KOPT-K1 (cell line): ENCODE data around the gene ATF7IP2.
"Not testable (repeated sequence)": the region's sequence is repeated elsewhere in the genome, so short reads cannot be mapped to it uniquely, and the experiment has no call there.

Experiments used
- H3K27ac ChIP-seq: fragments of 200-600 bp; sonication (generic); 2 replicates; pipeline ENCODE4 v1.5.1; 2016; ENCODE audit warnings: antibody characterized with exemption, mild to moderate bottlenecking, low read depth, low read length; ENCODE audit not compliant: poor library complexity, severe bottlenecking
- H3K36me3 ChIP-seq: fragments of 200-600 bp; sonication (generic); 2 replicates; pipeline ENCODE4 v1.5.1; 2017; ENCODE audit warnings: antibody characterized with exemption, mild to moderate bottlenecking, low read length, moderate library complexity; ENCODE audit not compliant: insufficient read depth
- H3K9me3 ChIP-seq: fragments of 200-600 bp; sonication (generic); 2 replicates; pipeline ENCODE4 v1.5.1; 2017; ENCODE audit warnings: antibody characterized with exemption, low read length, mild to moderate bottlenecking; ENCODE audit not compliant: insufficient read depth, poor library complexity, severe bottlenecking

The ATF7IP2 gene, protein sequence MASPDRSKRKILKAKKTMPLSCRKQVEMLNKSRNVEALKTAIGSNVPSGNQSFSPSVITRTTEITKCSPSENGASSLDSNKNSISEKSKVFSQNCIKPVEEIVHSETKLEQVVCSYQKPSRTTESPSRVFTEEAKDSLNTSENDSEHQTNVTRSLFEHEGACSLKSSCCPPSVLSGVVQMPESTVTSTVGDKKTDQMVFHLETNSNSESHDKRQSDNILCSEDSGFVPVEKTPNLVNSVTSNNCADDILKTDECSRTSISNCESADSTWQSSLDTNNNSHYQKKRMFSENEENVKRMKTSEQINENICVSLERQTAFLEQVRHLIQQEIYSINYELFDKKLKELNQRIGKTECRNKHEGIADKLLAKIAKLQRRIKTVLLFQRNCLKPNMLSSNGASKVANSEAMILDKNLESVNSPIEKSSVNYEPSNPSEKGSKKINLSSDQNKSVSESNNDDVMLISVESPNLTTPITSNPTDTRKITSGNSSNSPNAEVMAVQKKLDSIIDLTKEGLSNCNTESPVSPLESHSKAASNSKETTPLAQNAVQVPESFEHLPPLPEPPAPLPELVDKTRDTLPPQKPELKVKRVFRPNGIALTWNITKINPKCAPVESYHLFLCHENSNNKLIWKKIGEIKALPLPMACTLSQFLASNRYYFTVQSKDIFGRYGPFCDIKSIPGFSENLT

DNA sequence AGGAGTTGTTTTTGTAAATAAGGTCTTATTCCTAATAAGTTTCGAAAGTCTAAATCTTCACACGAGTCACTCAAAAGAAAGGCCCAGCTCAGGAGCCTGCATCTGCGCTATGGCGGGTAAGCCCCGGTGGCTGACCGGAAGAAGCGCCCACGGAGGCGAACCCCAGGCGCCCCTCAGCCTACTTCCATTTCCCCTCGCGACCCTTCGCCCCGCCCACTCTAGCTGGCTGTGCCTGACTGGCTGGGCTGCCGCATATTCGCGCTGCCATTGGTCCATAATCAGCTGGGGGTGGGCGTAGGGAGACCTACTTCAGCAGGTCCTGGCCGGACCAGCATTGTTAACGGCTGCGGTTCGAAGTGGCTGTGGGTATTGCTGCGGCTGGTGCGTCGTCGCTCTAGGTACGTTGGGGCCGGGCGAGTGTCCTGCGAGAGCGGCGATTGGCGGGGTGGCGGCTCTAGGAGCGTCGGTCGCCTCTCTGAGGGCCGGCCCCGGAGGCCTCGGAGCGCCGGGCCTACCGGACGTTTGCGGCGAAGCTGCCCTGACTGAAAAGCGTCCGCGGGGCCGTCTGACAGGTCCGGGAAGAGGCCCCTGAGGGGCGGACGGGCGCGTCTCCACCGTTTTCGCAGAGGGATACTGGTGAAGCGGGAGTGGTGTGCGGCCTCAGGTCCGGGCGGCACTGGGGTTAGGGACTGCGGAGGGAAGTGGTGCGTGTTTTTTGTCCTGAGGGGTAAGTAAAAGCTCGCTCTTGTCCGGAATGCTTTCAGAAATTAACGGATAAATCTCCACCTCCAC lies at the start of gene ATF7IP2:
ATF7IP2 (plus strand) TSS at position 337 of the 792 bp plus-strand sequence. CDS start 44,560 bp downstream, outside the sequence.
- Histone ChIP-seq H3K9me3 (peaks cover 8% of the 10 kb centered on the region), H3K27ac (peak within 1 kb of the TSS; percentile 83), H3K36me3 (peaks cover 12% of the 10 kb centered on the region)

DNA sequence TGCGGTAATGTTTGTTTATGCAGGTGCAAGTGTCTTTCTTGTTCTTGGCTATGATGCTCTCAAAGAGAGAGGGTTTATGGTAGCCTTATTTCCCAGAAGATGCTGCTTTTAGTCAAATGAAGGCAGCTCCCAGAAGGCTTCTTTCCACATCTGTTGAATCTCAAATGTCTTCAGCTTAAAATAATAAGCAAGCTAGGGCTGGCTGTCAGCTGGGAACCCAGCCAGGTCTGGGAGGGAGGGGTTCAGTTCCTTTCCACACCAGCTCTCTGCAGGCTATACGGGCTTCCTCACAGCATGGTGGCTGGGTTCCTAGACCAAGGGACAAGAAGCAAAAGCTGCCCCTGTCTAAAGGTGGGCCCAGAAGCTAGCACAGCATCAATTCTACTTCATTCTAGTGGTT lies 47.4 kb upstream of the ATF7IP2 start:
- Histone ChIP-seq H3K27ac (no peak overlapping the region), H3K9me3 (peaks cover 38% of the 10 kb centered on the region), H3K36me3 (no peaks in the 10 kb centered on the region)

DNA sequence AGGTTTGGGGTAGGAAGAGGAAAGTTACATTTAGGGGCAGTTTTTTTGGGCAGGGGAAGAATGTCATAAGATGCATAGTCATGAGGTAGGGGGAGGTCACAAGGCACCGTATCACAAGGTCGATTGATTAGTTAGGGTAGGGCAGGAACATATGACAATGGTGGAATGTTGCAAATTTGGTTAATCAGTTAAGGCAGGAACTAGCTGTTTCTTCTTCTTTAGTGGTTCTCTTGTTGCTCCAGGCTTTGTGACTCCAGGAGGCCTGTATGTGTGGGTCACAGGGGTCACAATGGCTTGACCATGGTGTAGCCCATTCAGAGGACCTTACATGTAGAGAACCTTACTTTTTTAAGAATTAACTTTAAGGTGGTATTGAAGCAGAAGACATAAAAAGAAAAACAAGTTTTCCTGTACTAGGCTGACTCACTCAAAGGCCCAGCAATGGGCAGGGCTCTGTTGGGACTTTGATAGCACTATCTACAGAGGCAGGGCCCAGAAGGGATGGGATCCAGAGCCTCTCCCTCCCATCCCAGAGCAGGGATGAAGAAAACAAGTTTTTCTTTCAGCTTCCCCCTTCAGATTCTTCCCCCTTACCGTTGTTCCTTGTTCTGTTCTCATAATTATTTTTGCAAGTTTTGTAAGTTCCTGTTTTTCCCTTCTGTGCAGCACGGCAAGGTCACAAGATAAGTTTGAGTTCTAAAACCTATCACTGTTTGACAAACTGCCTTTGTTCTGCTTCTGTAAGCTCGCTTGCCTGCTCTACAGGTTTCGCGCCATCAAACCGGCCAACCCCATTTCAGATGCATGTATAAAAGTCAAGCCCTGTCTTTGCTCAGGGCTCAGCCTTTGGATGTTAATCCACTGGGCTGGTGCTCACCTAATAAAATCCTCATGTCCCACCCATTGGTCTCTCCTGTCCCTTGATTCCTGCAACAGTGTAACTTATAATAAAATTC lies 45.8 kb upstream of the ATF7IP2 start:
- Histone ChIP-seq H3K27ac (no peak overlapping the region), H3K36me3 (no peaks in the 10 kb centered on the region), H3K9me3 (peaks cover 47% of the 10 kb centered on the region)

DNA sequence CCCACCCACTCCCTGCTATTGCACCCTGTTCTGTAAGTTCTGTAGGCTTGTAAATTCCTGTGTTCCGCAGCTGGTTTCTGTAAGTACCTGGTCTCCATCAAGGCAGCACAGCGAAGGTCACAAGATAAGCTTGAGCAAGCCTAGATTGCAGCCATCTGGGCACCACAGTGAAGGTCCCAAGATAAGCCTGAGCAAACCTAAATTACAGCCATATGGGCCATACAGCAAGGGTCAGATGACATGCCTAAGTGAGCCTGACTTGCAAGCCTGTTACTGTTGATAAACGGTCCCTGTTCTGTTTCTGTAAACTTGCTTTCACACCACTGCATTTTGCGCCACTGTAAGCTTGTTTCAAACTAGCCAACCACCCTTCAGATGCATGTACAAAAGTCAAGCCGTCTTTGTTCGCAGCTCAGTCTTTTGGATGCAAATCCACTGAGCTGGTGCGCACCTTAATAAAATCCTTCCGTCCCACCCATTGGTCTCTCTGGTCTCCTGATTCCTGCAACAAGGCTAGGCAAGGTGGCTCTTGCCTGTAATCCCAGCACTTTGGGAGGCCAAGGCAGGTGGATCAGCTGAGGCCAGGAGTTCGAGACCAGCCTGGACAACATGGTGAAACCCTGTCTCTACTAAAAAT lies 42.6 kb upstream of the ATF7IP2 start:
- Histone ChIP-seq H3K9me3 (peaks cover 47% of the 10 kb centered on the region), H3K27ac (no peak overlapping the region), H3K36me3 (no peaks in the 10 kb centered on the region)

DNA sequence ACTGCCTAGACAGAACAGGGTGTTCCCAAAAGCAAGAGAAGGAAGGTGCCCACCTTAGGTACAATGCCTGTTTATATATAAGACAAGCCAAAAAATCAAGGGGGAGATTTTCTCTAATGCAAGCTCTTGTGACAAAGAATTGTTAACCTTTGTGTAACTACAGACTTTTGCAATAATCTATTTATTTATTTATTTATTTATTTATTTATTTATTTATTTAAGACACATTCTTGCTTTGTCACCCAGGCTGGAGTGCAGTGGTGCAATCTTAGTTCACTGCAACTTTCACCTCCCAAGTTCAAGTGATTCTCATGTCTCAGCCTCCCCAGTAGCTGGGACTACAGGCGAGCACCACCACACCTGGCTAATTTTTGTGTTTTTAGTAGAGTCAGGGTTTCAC lies 41.2 kb upstream of the ATF7IP2 start:
- not testable (repeated sequence) for H3K36me3 ChIP-seq, H3K27ac ChIP-seq
- H3K9me3 ChIP-seq = peaks cover 43% of the 10 kb centered on the region

DNA sequence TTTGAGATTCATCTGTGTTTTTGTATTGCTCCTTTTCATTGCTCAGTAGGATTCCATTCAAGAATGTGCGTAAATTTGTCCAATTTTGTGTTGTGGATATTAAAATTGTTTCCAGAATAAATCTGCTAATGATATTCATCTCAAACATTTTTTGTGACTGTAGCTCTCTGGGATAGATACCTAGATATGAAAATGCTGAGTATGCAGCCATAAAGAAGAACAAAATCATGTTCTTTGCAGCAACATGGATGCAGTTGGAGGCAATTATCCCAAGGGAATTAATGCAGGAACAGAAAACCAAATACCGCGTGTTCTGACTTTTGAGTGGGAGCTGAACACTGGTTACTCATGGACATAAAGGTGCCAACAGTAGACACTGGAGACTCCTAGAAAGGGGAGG lies 40.2 kb upstream of the ATF7IP2 start:
- Histone ChIP-seq H3K9me3 (peaks cover 34% of the 10 kb centered on the region), H3K27ac (no peak overlapping the region), H3K36me3 (no peaks in the 10 kb centered on the region)

DNA sequence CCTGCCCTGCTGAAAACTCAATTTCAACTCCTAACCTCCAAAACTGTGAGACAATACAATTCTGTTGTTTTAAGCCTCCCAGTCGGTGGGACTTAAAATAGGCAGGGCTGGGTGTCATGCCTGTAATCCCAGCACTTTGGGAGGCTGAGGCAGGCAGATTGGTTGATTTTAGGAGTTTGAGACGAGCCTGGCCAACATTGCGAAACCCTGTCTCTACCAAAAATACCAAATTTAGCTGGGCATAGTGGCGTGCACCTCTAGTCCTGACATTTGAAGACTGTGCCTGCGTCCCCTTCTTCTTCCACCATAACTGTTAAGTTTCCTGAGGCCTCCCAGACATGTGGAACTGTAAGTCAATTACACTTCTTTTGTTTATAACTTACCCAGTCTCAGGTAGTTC lies 36.0 kb upstream of the ATF7IP2 start:
- Histone ChIP-seq H3K9me3 (no peaks in the 10 kb centered on the region), H3K36me3 (no peaks in the 10 kb centered on the region), H3K27ac (no peak overlapping the region)

DNA sequence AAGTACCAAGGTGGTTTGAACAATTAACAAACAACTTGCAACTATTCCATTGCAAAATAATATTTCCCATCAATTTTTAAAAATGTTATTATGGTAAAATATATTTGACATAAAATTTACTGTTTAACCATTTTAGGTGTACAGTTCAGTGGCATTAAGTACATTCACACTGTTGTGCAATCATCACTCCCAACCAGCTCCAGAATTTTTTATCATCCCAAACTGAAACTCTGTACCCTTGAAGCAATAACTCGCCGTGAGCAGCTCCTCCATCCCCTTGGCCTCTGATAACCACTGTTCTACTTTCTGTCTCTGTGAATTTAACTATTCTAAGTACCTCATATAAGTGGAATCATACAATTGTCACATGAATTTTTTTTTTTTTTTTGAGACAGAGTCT lies 33.6 kb upstream of the ATF7IP2 start:
- H3K27ac ChIP-seq = no peak overlapping the region
- peaks cover 11% of the 10 kb centered on the region for H3K9me3 ChIP-seq

DNA sequence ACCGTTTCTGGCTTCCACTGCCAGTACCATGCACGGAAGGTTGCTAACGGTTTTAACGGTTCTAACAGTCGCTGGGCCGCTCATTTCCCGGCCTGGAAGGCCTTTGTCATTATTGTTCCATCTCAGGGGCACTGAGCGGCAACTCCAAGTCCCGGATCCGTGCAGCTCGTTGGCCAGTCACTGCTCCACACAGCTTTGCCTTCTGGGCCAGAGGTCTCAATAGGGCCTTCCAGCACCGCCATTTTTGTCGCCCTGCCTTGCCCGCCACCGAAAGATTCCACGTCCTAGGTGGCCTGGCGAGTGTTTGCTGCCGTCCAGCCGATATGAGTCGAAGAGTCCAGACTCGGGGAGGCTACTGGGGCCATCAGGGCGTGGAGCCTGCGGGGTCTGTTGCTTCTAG lies 30.3 kb upstream of the ATF7IP2 start:
- peaks cover 11% of the 10 kb centered on the region for H3K9me3 ChIP-seq
- H3K36me3 ChIP-seq = no peaks in the 10 kb centered on the region
- H3K27ac ChIP-seq = no peak overlapping the region

More for the DNA sequence above, 33.6 kb upstream of the ATF7IP2 start:
- no peaks in the 10 kb centered on the region for H3K36me3 ChIP-seq

DNA sequence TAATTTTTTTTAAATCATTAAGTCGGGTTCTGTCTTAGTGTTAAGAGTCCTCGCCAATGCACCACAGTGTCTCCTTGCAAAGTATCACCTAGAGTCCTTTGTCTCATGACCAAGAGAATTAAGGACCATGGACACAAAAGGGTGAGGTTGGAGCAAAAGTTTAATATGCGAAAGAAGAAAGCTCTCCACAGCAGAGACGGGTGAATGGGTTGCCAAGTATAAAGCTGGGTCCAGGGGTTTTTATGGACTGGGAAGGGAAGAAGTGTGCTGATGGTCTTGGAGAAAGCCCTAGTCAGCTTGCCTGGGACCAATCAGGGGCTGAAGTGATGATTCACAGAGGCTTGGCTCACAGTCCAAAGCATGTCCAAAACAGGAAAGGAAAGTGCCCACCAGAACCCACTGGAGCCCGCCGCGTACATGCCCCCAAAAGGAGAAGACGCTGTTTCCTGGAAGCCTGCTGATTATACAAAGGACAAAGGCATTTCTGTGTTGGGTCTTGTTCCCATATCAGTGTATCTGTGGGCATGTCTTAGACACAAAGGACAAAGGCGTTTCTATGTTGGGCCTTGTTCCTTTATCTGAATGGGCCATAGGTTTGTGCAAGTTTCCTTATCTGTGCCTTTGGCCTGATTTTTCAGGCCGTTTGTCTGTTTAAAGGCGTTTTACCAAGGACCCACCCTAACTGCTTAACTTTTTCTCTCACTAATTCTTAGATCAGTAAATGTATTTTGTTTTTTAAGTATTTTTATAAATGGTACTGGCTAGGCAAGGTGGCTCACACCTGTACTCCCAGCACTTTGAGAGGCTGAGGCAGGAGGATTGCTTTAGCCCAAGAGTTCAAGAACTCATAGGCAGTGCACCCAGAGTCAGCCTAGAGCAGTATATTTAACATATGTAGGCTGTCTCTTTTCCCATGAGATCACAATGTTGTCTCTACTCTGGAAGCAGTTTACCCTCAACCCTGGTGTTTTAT lies 28.7 kb upstream of the ATF7IP2 start:
- H3K36me3 ChIP-seq = no peaks in the 10 kb centered on the region
- no peak overlapping the region for H3K27ac ChIP-seq
- H3K9me3 ChIP-seq = peaks cover 11% of the 10 kb centered on the region

DNA sequence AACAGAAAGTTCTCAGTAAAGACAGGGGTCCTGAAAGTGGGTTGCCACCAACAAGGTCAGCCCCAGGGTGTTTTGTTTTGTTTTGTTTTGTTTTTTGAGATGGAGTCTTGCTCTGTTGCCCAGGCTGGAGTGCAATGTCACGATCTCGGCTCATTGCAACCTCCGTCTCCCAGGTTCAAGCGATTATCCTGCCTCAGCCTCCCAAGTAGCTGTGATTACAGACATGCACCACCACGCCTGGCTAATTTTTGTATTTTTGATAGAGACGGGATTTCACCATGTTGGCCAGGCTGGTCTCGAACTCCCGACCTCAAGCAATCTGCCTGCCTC lies 24.1 kb upstream of the ATF7IP2 start:
- not testable (repeated sequence) for H3K36me3 ChIP-seq, H3K9me3 ChIP-seq
- peak overlapping the region; percentile 55 for H3K27ac ChIP-seq

DNA sequence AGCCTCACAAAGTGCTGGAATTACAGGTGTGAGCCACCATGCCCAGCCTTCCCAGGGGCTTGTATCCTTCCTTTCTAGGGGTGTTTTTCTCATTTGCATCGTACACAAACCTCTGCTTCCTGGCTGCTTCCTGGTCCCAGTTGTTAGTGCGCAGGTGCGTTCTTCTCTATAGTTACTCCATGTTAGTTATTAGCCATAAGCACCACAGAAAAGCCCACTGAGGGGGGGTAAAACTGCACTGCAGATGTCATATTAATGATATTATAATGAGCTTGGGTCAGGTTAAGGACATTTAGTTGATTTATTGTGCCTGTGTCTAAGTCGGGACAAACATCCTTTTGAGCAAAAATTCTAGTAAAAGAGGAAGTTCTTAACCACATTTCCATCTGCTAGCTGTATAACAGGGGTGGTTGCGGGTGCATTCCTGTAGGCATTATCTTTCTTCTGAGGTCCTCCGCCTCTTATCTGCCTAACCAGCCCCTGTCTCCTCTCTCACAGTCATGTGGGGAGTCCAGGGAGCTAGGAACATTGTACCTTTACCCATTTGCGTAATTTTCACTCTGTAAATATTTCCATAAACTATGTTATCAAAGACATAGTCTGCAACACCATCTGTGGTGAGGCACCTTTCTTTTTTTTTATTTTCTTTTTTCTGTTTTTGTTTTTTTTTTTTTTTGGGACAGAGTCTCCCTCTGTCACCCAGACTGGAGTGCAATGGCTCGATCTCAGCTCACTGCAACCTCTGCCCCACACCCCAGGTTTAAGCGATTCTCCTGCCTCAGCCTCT lies 23.6 kb upstream of the ATF7IP2 start:
- no peaks in the 10 kb centered on the region for H3K9me3 ChIP-seq
- H3K36me3 ChIP-seq = no peaks in the 10 kb centered on the region
- peak overlapping the region; percentile 55 for H3K27ac ChIP-seq

DNA sequence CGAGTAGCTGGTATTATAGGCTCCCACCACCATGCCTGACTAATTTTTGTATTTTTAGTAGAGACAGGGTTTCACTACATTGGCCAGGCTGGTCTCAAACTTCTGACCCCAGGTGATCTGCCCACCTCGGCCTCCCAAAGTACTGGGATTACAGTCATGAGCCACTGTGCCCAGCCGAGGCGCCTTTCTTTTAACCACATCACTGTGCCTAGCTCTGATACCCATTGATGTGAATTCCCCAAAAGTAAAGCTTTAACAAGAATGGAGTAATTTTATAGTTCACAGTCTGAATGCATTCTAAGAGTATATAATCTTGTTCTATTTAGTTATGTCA lies 23.0 kb upstream of the ATF7IP2 start:
- not testable (repeated sequence) for H3K9me3 ChIP-seq, H3K36me3 ChIP-seq
- H3K27ac ChIP-seq = peak overlapping the region; percentile 55
